GM18505 (cell line): ENCODE measurements around the gene DMRT1.
"Not testable (repeated sequence)": the region's sequence is repeated elsewhere in the genome, so short reads cannot be mapped to it uniquely, and the experiment has no call there.

ENCODE experiments used
- ATAC-seq: cut with Tn5 transposase; IDR thresholded peaks from one replicate; pipeline ENCODE4 v1.9.1; 2021; ENCODE audit not compliant: unreplicated experiment
- POLR2A ChIP-seq: IDR thresholded peaks from 4 replicates; pipeline ENCODE4 v1.6.1; 2011; ENCODE audit warnings: borderline replicate concordance; ENCODE audit not compliant: insufficient read depth, insufficient read length; ENCODE audit errors: extremely low read depth

The DMRT1 gene

GRCh38 chr9:826500-827280 is 14.8 kb upstream of the DMRT1 start:
- ATAC-seq: no peak

GRCh38 chr9:840343-840742 is 1.2 kb upstream of the DMRT1 start:
- TF ChIP-seq POLR2A: no peak
- ATAC-seq: no peak

More at GRCh38 chr9:826500-827280, 14.8 kb upstream of the DMRT1 start:
- TF ChIP-seq POLR2A: no peak

DNA sequence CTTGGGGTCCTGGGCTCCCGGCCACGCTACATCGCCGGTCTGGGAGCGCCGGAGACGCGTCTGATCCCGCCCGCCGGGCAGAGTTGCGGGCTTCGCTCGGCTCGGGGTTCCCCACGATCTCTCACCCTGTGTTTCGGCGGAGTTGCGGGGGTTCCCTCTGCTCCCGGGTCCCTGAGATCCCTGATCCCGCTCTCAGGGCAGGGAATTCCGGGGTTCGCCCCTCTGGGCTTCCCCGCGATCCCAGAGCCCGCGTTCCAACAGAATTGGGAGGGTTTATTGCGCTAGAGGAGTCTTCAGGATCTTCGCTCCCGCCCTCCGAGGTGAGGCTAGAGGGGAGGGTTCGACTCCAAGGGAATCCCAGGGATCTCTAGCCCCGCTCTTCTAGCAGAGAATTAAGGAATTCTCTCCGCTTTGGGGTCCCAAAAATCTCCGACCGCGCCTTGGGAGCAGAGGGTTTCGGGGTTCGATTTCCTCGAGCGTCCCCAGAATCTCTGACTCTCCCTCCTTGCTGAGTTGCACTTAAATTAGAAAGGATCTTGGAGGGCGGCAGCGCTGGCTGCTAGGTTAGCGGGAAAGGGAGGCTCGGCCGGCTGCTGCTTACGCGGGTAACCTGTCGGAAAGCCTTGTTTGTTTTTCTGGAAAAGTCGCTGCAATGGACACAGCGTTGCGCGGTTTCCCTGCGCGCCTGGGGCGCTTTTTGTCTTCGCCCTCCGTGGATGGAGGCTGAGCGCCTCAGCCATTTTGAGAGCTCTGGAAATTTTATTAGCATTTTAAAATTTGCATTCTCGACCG is 1.3 kb downstream of the DMRT1 start:
- no peak for ATAC-seq
- no peak for TF ChIP-seq POLR2A

DNA sequence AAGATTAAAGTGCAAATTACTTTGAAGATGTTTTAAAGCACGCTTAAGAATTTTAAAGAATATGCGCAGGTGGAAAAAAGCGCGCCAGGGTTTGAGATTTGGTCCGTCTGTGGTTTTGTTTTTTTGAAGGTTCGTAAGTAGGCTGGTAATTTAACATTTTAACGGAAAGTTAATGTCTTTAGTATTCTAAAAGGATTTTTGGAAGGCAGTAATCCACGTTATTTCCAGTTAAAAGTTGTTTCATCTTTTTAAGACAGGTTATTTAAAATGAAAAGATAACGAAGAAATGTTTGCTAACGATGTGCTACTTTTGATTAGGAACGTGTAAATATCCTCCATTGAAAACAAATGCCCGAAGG is 1.9 kb downstream of the DMRT1 start:
- TF ChIP-seq POLR2A: no peak
- ATAC-seq: no peak

DNA sequence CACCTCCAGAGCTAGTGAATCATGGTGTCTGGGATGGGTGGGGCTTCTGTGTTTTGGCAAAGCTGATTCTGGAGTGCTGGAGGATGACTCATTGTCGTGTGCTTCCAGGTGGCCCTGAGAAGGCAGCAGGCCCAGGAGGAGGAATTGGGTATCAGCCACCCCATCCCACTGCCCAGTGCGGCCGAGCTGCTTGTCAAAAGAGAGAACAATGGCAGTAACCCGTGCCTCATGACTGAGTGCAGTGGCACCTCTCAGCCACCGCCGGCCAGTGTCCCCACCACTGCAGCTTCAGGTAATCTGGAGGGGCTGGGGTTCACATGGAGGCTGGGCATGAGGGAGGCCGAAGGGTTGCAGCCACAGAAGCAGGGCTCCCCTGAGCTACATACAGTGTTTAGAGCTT is 5.4 kb downstream of the DMRT1 start:
- TF ChIP-seq POLR2A: no peak
- no peak for ATAC-seq

DNA sequence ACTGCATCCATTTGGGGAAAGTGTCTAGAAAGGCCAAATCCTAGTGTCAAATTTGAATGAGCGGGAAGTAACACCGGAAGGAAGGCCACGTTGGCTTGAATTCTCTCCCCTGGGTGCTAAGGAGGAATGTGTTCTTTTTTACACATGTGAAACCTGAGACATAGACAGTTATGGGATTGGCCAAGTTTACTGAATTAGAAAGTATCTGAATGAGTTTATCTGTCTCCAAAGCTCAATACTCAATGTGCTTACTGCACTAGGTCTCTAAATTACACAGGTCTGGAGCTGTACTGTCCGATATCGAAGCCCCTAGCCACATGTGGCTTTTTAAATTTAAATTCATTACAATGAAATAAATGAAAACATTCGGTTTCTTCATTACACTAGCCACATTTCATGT is 6.0 kb downstream of the DMRT1 start:
- peak; percentile 48 for ATAC-seq
- no peak for TF ChIP-seq POLR2A

GRCh38 chr9:849431-849830 is 7.9 kb downstream of the DMRT1 start:
- ATAC-seq: no peak
- no peak for TF ChIP-seq POLR2A

DNA sequence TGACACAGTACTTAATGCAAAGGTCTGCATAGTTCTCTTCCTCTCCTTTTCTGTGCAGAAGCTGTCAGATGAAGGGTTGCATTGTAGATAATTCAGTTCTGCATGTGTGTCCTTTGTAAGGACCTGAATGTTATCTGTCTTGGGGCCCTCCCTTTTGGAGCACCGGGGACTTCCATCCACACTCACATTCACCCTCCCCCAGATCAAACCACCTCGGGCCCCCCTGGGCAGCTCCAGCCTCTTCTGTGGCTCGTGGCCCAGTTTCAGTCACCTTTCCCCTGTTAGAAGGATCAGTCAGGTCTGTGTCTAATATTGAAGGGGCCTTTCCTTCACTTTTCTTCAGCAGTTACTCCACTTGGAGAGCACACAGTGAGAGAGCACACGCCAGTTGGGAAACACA is 11.0 kb downstream of the DMRT1 start:
- TF ChIP-seq POLR2A: no peak
- no peak for ATAC-seq

DNA sequence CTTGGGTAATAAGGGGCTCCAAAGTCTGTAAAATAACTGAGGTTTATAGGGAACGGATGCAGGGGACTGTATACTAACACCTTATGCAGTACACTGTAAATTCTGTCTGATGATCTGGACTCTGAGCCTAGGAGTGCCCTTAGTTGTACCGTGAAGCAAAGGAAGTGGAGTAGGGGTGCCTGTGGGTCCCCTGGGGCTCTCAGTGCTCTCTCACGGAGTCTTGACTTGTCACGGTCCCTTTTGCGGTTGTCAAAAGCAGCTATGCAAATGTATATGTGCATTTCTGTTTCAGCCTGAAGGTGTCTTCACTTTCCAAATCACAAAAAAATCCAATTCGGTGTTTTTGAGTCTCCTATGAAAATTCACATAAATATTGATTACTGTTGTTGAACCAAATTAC is 17.8 kb downstream of the DMRT1 start:
- no peak for TF ChIP-seq POLR2A
- ATAC-seq: peak; percentile 99

DNA sequence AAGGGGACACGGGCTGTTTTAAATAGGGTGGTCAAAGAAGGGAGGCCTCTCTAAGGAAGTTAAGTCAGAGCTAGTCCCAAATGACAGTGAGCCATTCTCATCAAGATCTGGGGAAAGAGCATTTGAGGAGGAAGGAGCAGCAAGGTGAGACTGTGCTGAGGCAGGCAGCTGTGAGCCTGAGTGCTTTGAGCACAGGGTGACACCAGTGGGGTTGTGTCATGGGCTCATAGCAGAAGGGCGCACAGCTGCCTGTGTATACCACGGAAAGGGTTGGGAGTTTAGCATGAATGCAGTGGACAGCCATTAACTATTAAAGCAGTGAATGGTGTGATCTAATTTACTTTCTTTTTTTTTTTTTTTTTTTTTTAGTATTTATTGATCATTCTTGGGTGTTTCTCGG is 19.2 kb downstream of the DMRT1 start:
- no peak for ATAC-seq
- no peak for TF ChIP-seq POLR2A

DNA sequence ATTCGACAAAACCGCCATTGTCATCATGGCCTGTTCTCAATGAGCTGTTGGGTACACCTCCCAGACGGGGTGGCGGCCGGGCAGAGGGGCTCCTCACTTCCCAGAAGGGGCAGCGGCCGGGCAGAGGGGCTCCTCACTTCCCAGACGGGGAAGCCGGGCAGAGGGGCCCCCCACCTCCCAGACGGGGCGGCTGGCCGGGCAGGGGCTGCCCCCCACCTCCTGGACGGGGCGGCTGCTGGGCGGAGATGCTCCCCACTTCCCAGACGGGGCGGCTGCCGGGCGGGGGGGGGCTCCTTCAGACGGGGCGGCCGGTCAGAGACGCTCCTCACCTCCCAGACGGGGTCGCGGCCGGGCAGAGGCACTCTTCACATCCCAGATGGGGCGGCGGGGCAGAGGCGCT is 20.0 kb downstream of the DMRT1 start:
- not testable (repeated sequence) for ATAC-seq

DNA sequence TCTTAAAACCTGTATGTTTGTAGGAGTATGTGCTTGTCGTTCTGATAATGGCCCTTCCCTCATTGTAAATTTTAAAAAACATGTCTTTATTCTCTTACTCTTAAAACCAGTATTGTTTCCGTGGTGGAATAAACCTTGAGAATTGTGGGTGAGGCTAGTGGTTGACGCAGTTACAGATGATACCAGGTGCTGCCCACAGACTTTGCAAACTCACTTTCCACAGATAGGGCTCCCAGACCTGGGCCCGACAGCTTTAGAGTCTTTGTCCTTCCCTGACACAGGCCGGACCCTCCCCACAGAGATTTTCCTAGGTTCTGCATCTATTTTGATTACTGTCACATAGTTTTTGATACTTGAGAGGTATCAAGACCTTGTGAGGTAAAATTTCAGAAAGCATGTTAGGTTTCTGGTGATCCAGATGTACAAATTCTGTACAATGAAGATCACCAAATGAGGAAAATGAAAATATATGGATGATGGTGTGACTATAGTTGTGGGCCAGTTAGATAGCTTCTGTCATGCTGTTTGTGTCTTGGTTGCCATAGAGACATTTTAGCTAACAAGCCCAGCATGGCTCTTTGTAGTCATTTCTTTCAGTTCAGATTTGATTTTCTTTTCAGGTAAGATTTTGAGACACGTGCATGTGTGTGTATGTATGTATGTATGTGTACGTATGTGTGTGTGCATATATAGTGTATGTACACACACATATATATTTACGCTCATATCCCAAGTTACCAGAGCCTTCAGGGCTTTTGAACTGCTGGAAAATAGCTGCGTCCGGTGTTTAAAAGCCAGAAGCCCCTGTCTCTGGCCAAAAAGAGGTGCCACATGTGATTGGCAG is 33.8 kb downstream of the DMRT1 start:
- ATAC-seq: no peak
- no peak for TF ChIP-seq POLR2A

GRCh38 chr9:876425-876824 is 34.9 kb downstream of the DMRT1 start:
- no peak for TF ChIP-seq POLR2A

More at GRCh38 chr9:876425-876824, 34.9 kb downstream of the DMRT1 start:
- ATAC-seq: no peak
